WTC11 (cell line): Measurements from ENCODE around the gene PAK6. TPM values are rescaled to one million over a fixed set of nuclear protein-coding genes. Genes with fewer than 3 reads are reported as not detected.

ENCODE experiments used
- AFF4 ChIP-seq: sonication (generic); formaldehyde crosslinking; IDR thresholded peaks from 2 replicates; pipeline ENCODE4 v1.8.1; 2023; ENCODE audit warnings: mild to moderate bottlenecking, missing genetic modification reagents, borderline replicate concordance
- CBFB ChIP-seq: sonication (generic); formaldehyde crosslinking; IDR thresholded peaks from 2 replicates; pipeline ENCODE4 v1.8.1; 2022; ENCODE audit warnings: mild to moderate bottlenecking, low read depth, missing genetic modification reagents
- FOXJ3 ChIP-seq: sonication (generic); formaldehyde crosslinking; IDR thresholded peaks from 2 replicates; pipeline ENCODE4 v1.9.0; 2021; ENCODE audit warnings: missing genetic modification reagents, mild to moderate bottlenecking, borderline replicate concordance
- FOXP1 ChIP-seq: sonication (generic); formaldehyde crosslinking; IDR thresholded peaks from 2 replicates; pipeline ENCODE4 v1.8.0; 2022; ENCODE audit warnings: missing genetic modification reagents, mild to moderate bottlenecking, moderate library complexity, borderline replicate concordance
- HMGXB4 ChIP-seq: sonication (generic); formaldehyde crosslinking; IDR thresholded peaks from 2 replicates; pipeline ENCODE4 v1.8.1; 2023; ENCODE audit warnings: mild to moderate bottlenecking, moderate library complexity, missing genetic modification reagents
- JUN ChIP-seq: sonication (generic); formaldehyde crosslinking; IDR thresholded peaks from 2 replicates; pipeline ENCODE4 v1.8.0; 2023; ENCODE audit warnings: mild to moderate bottlenecking, missing genetic modification reagents
- MXD4 ChIP-seq: fragments of 250-450 bp; sonication (Bioruptor Pico); IDR thresholded peaks from 2 replicates; pipeline ENCODE4 v1.8.0; 2021; ENCODE audit warnings: mild to moderate bottlenecking, moderate library complexity, borderline replicate concordance
- MYBL2 ChIP-seq: sonication (generic); formaldehyde crosslinking; IDR thresholded peaks from 2 replicates; pipeline ENCODE4 v1.8.1; 2023; ENCODE audit warnings: mild to moderate bottlenecking, moderate library complexity, missing genetic modification reagents
- NFE2L1 ChIP-seq: sonication (generic); formaldehyde crosslinking; IDR thresholded peaks from 2 replicates; pipeline ENCODE4 v1.8.1; 2023; ENCODE audit warnings: missing genetic modification reagents
- NFYB ChIP-seq: sonication (generic); formaldehyde crosslinking; conservative IDR thresholded peaks from 2 replicates; pipeline ENCODE4 v1.8.0; 2022; ENCODE audit warnings: low read depth, missing genetic modification reagents
- PRDM15 ChIP-seq: sonication (generic); formaldehyde crosslinking; IDR thresholded peaks from 2 replicates; pipeline ENCODE4 v1.8.0; 2022; ENCODE audit warnings: missing genetic modification reagents
- PREB ChIP-seq: sonication (generic); formaldehyde crosslinking; IDR thresholded peaks from 2 replicates; pipeline ENCODE4 v1.8.1; 2022; ENCODE audit warnings: mild to moderate bottlenecking, missing genetic modification reagents, moderate library complexity, borderline replicate concordance
- SMAD3 ChIP-seq: sonication (generic); formaldehyde crosslinking; IDR thresholded peaks from 2 replicates; pipeline ENCODE4 v1.8.0; 2022; ENCODE audit warnings: missing genetic modification reagents, mild to moderate bottlenecking, borderline replicate concordance
- TCF7 ChIP-seq: sonication (generic); formaldehyde crosslinking; IDR thresholded peaks from 2 replicates; pipeline ENCODE4 v1.8.0; 2022; ENCODE audit warnings: mild to moderate bottlenecking, low read depth, missing genetic modification reagents, moderate library complexity
- TEAD4 ChIP-seq: sonication (generic); formaldehyde crosslinking; IDR thresholded peaks from 2 replicates; pipeline ENCODE4 v1.8.0; 2022; ENCODE audit warnings: mild to moderate bottlenecking, missing genetic modification reagents
- TP53 ChIP-seq: sonication (generic); formaldehyde crosslinking; IDR thresholded peaks from 2 replicates; pipeline ENCODE4 v1.8.1; 2023; ENCODE audit warnings: mild to moderate bottlenecking, missing genetic modification reagents
- ZNF281 ChIP-seq: sonication (generic); formaldehyde crosslinking; IDR thresholded peaks from 2 replicates; pipeline ENCODE4 v1.8.0; 2023; ENCODE audit warnings: mild to moderate bottlenecking, missing genetic modification reagents
- ZNF512 ChIP-seq: sonication (generic); formaldehyde crosslinking; IDR thresholded peaks from 2 replicates; pipeline ENCODE4 v1.8.1; 2022; ENCODE audit warnings: missing genetic modification reagents, borderline replicate concordance
- total RNA-seq: library from RNA; stranded (reverse); gene quantifications from 3 replicates; pipeline ENCODE4 v1.2.3, GENCODE V29; 2021
- TF ChIP-seq, protein P1 (sequence below): fragments of 250-450 bp; sonication (Bioruptor Pico); conservative IDR thresholded peaks from 2 replicates; pipeline ENCODE4 v1.9.0; 2021; ENCODE audit warnings: mild to moderate bottlenecking
- TF ChIP-seq, protein P2 (sequence below): sonication (generic); formaldehyde crosslinking; IDR thresholded peaks from 2 replicates; pipeline ENCODE4 v1.8.0; 2022; ENCODE audit warnings: mild to moderate bottlenecking, missing genetic modification reagents

Gene PAK6
- total RNA-seq, 1 experiment from 2014 or later = 11.7 TPM

- TF ChIP-seq ZNF512 (no peak), MXD4 (CRISPR knock-in tag) (no peak), PRDM15 (CRISPR knock-in tag) (no peak), NFYB (CRISPR knock-in tag) (no peak), FOXJ3 (CRISPR knock-in tag) (no peak), SMAD3 (CRISPR knock-in tag) (peak; percentile 45; the same call in 1 of the 2 replicates), PREB (CRISPR knock-in tag) (no peak), FOXP1 (CRISPR knock-in tag) (no peak; the same call in 1 of the 2 replicates), JUN (CRISPR knock-in tag) (peak; percentile 24; the same call in 1 of the 2 replicates), HMGXB4 (CRISPR knock-in tag) (peak; percentile 83; the same call in 1 of the 2 replicates), CBFB (CRISPR knock-in tag) (no peak), NFE2L1 (CRISPR knock-in tag) (no peak; the same call in 1 of the 2 replicates), MYBL2 (CRISPR knock-in tag) (no peak), AFF4 (CRISPR knock-in tag) (no peak), TEAD4 (CRISPR knock-in tag) (0 out of 2 replicates have a peak, but pooled peaks have one; percentile 48), TP53 (CRISPR knock-in tag) (peak; percentile 59), ZNF281 (CRISPR knock-in tag) (0 out of 2 replicates have a peak, but pooled peaks have one; percentile 21), TCF7 (CRISPR knock-in tag) (no peak)
- TF ChIP-seq, protein P1, sequence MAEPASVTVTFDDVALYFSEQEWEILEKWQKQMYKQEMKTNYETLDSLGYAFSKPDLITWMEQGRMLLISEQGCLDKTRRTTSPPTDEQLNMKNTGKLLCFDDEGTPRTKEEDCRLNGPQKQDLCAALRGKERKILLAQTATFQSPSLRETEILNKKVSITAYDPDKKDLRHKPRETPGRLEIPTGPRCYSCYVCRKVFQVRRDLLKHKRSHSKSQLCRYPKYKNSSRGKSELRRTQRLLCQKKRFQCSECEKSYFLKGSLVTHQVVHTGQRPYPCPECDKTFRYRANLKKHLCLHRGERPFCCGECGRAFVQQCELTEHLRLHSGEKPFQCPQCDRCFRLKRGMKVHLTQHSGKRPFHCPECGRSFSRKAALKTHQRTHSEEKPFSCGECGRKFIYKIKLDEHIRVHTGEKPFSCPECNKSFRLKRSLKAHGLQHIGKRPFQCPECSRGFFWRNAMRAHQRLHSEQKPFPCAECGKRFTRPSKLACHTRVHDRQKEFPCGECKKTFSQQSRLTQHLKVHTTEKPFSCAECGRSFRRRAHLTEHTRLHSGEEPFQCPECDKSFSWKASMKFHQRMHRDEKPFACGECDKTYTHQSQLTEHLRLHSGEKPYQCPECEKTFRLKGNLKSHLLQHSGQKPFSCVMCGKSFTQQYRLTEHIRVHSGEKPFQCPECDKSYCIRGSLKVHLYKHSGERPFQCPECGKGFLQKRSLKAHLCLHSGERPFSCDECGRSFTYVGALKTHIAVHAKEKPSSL = no peak
- TF ChIP-seq, protein P2, sequence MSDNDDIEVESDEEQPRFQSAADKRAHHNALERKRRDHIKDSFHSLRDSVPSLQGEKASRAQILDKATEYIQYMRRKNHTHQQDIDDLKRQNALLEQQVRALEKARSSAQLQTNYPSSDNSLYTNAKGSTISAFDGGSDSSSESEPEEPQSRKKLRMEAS (CRISPR knock-in tag) = peak; percentile 72
Observed at GRCh38 chr15:40252438-40253166, 13.7 kb downstream of the PAK6 start (continued).
